HCT116 (cell line): ENCODE measurements around the gene LRP1B.
A peak's percentile ranks its signal among the peaks of the same experiment; 100 is the strongest.

Experiments used
- EGR1 ChIP-seq: IDR thresholded peaks from 2 replicates; pipeline ENCODE4 v1.6.1; 2012; ENCODE audit warnings: low read depth
- SIN3A ChIP-seq: IDR thresholded peaks from 2 replicates; pipeline ENCODE4 v1.6.1; 2012; ENCODE audit warnings: low read depth
- TF ChIP-seq, protein P1 (sequence below), 3 experiments: fragments of 200-600 bp in 1 of 3; sonication (generic) in 1 of 3; IDR thresholded peaks in 2 of 3; conservative IDR thresholded peaks in 1 of 3; 2 replicates each; pipeline ENCODE4 v1.5.1; 2012 to 2017; ENCODE audit warnings: low read depth in 2 of 3, low read length in 2 of 3, antibody characterized with exemption in 1 of 3, borderline replicate concordance in 1 of 3, control low read depth in 1 of 3, mild to moderate bottlenecking in 1 of 3, mixed read lengths in 1 of 3, mixed run types in 1 of 3, moderate library complexity in 1 of 3; ENCODE audit not compliant: insufficient read depth in 1 of 3

DNA sequence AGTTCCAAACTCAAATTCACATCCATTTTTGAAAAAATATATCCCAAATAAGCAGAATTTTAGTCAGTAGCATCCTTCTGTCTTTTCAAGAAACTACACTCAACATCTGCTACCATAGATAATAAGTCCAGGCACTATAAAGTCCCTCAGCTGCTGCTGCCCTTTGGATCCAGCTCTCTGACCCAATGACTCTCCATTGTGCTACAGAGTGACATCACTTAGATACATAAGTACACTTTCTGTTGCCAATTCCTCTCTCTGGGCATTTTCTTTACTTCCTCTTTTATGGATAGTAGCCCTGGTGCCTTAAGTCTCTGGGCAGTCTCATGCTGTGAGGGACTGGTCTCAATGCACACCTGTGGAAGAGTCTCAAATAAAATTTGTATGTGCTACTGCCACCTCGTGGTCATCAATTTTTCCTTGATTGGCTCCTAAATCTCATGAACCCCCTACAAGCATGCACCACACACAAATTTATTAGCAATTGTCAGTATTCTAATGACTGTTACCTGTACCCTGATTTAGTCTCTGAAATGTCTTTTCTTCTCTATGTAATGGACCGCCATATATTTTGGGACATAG is 219.2 kb downstream of the LRP1B start:
- TF ChIP-seq SIN3A (no peak), EGR1 (no peak)
- TF ChIP-seq, protein P1, sequence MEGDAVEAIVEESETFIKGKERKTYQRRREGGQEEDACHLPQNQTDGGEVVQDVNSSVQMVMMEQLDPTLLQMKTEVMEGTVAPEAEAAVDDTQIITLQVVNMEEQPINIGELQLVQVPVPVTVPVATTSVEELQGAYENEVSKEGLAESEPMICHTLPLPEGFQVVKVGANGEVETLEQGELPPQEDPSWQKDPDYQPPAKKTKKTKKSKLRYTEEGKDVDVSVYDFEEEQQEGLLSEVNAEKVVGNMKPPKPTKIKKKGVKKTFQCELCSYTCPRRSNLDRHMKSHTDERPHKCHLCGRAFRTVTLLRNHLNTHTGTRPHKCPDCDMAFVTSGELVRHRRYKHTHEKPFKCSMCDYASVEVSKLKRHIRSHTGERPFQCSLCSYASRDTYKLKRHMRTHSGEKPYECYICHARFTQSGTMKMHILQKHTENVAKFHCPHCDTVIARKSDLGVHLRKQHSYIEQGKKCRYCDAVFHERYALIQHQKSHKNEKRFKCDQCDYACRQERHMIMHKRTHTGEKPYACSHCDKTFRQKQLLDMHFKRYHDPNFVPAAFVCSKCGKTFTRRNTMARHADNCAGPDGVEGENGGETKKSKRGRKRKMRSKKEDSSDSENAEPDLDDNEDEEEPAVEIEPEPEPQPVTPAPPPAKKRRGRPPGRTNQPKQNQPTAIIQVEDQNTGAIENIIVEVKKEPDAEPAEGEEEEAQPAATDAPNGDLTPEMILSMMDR (IDR thresholded peaks at IDR 0.05 in 2 of 3, conservative IDR thresholded peaks at IDR 0.05 in 1 of 3; ENCODE audit: borderline replicate concordance in 1 of 3, insufficient read depth in 1 of 3, low read depth in 2 of 3, low read length in 2 of 3), result peak in 2 of 3 experiments; percentile 47 to 59; a peak in 4 of 6 replicates
